IMR-90 (cell line): ENCODE measurements around the gene FOXO3.

ENCODE experiments used
- BHLHE40 ChIP-seq: fragments of 150-350 bp; IDR thresholded peaks from 2 replicates; pipeline ENCODE4 v1.6.1; 2016; ENCODE audit warnings: mild to moderate bottlenecking, low read depth, low read length
- CEBPB ChIP-seq: IDR thresholded peaks from 2 replicates; pipeline ENCODE4 v1.6.1; 2012; ENCODE audit warnings: low read depth, low read length, improper control_type of control experiment
- MXI1 ChIP-seq: IDR thresholded peaks from 2 replicates; pipeline ENCODE4 v1.6.1; 2012; ENCODE audit warnings: low read depth, mild to moderate bottlenecking, low read length, moderate library complexity, borderline replicate concordance
- POLR2A ChIP-seq: IDR thresholded peaks from 2 replicates; pipeline ENCODE4 v1.6.1; 2012; ENCODE audit warnings: mild to moderate bottlenecking, low read depth, low read length
- RAD21 ChIP-seq: IDR thresholded peaks from 2 replicates; pipeline ENCODE4 v1.6.1; 2012; ENCODE audit warnings: low read length, improper control_type of control experiment
- RCOR1 ChIP-seq: IDR thresholded peaks from 2 replicates; pipeline ENCODE4 v1.6.1; 2012; ENCODE audit warnings: mild to moderate bottlenecking, low read length, improper control_type of control experiment; ENCODE audit not compliant: insufficient replicate concordance
- RFX5 ChIP-seq: IDR thresholded peaks from 2 replicates; pipeline ENCODE4 v1.8.0; 2012; ENCODE audit warnings: low read depth, mild to moderate bottlenecking, low read length, moderate library complexity
- SMC3 ChIP-seq: fragments of 150-350 bp; IDR thresholded peaks from 2 replicates; pipeline ENCODE4 v1.6.1; 2016; ENCODE audit warnings: low read depth, mild to moderate bottlenecking, antibody characterized with exemption, low read length, moderate library complexity
- TF ChIP-seq, protein P1 (sequence below): conservative IDR thresholded peaks from 2 replicates; pipeline ENCODE4 v1.5.1; 2012; ENCODE audit warnings: mild to moderate bottlenecking, low read depth, low read length, improper control_type of control experiment

DNA sequence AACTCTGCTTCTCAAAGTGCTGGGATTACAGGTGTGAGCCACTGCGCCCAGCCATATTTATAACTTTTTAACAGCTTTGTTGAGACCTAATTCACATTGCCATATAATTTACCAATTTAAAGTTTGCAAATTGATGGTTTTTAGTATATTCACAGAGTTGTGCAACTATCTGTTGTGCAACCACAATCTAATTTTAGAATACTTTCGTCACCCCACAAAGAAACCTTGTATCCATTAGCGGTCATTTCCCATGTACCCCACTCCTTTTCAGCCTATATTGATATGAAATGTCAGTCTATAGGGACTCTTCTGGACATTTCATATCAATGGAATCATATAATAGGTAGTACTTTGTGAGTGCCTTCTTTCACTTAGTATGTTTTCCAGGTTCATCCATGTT lies 55.8 kb downstream of the FOXO3 start:
- TF ChIP-seq, protein P1, sequence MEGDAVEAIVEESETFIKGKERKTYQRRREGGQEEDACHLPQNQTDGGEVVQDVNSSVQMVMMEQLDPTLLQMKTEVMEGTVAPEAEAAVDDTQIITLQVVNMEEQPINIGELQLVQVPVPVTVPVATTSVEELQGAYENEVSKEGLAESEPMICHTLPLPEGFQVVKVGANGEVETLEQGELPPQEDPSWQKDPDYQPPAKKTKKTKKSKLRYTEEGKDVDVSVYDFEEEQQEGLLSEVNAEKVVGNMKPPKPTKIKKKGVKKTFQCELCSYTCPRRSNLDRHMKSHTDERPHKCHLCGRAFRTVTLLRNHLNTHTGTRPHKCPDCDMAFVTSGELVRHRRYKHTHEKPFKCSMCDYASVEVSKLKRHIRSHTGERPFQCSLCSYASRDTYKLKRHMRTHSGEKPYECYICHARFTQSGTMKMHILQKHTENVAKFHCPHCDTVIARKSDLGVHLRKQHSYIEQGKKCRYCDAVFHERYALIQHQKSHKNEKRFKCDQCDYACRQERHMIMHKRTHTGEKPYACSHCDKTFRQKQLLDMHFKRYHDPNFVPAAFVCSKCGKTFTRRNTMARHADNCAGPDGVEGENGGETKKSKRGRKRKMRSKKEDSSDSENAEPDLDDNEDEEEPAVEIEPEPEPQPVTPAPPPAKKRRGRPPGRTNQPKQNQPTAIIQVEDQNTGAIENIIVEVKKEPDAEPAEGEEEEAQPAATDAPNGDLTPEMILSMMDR: no peak
- no peak for TF ChIP-seq MXI1
- TF ChIP-seq POLR2A: no peak
- no peak for TF ChIP-seq RCOR1
- no peak for TF ChIP-seq RFX5
- no peak for TF ChIP-seq RAD21
- no peak for TF ChIP-seq BHLHE40
- TF ChIP-seq CEBPB: peak; percentile 94
- TF ChIP-seq SMC3: no peak
